AG09309 (cell line): ENCODE results near the gene VAMP7.
A peak's percentile ranks its signal among the peaks of the same experiment; 100 is the strongest.

ENCODE experiments used
- DNase-seq: peaks from one replicate; pipeline ENCODE4 v3.0.0-alpha.2; 2010; ENCODE audit warnings: low read depth
- H3K4me3 ChIP-seq: 2 replicates; pipeline ENCODE4 v1.5.1; 2011; ENCODE audit warnings: mild to moderate bottlenecking, low read depth, low read length, moderate library complexity; ENCODE audit not compliant: control insufficient read depth
- CTCF ChIP-seq: IDR thresholded peaks from 2 replicates; pipeline ENCODE4 v1.5.1; 2011; ENCODE audit warnings: mild to moderate bottlenecking, low read depth, low read length, inconsistent platforms; ENCODE audit not compliant: insufficient read depth, control insufficient read depth; ENCODE audit errors: missing control alignments

Gene VAMP7

GRCh38 chrX:155959018-155959587, 78.0 kb downstream of the VAMP7 start:
- TF ChIP-seq CTCF = no peak
- H3K4me3 ChIP-seq = no peak overlapping the region
- DNase-seq = no peak

- no peak for DNase-seq
- TF ChIP-seq CTCF = no peak
- no peak overlapping the region for H3K4me3 ChIP-seq
Observed at GRCh38 chrX:155962906-155963305, 81.8 kb downstream of the VAMP7 start.

GRCh38 chrX:155966876-155967275, 85.7 kb downstream of the VAMP7 start:
- H3K4me3 ChIP-seq = no peak overlapping the region
- peak; percentile 24 for TF ChIP-seq CTCF
- DNase-seq = peak; percentile 1

- no peak overlapping the region for H3K4me3 ChIP-seq
- TF ChIP-seq CTCF = no peak
- no peak for DNase-seq
Observed at GRCh38 chrX:155967653-155968325, 86.6 kb downstream of the VAMP7 start.

- H3K4me3 ChIP-seq = no peak overlapping the region
- TF ChIP-seq CTCF = no peak
- DNase-seq = no peak
Observed at GRCh38 chrX:155968326-155968661, 87.1 kb downstream of the VAMP7 start.

GRCh38 chrX:155968791-155969190, 87.6 kb downstream of the VAMP7 start:
- TF ChIP-seq CTCF = no peak
- DNase-seq = no peak
- no peak overlapping the region for H3K4me3 ChIP-seq
